HG03025 (cell line): ENCODE measurements around the gene TNK1.

Experiments used
- ATAC-seq: cut with Tn5 transposase; IDR thresholded peaks from one replicate; pipeline ENCODE4 v1.9.1; 2021; ENCODE audit warnings: mild to moderate bottlenecking, moderate library complexity; ENCODE audit not compliant: unreplicated experiment, low FRiP score

TNK1 gene

DNA sequence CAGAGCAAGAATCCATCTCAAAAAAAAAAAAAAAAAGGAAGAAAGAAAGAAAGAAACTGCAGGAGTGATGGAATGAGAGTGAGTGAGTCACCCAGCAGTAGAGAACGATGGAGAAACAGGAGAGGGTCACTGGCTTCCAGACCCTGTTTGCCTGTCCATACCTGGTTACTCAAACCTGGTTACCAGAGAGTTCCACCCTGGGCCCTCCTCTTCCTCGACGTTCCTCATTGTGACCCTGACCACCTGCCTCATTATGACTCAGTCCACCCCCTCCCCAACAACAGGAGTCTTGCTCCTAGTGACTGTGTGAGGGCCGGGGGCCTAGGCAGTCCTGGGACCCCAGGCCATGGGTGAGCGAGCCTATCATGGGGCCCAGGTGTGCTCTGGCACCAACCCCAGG, 47.7 kb downstream of the TNK1 start, which contains the start of gene SPEM3:
Gene SPEM3 (plus strand): TSS at position 301 of the 400 bp plus-strand sequence. CDS start 46 bp downstream, at position 347.
- no peak for ATAC-seq

DNA sequence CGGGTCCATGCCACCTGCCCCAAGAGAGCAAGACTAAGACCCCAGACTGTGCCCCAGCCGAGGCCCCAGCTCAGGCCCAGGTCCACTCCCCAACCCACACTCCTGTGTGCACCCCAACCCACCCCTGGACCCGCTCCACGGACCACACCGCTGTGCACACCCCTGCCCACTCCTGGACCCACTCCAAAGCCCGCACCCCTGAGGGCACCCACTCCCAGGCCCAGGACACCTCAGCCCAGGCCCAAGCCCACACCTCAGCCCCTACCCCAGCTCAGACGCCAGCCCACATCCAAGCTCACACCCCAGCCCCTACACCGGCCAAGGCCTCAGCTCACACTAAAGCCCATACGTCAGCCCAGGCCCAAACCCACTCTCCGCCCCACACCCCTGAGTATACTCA, 48.8 kb downstream of the TNK1 start:
- no peak for ATAC-seq

DNA sequence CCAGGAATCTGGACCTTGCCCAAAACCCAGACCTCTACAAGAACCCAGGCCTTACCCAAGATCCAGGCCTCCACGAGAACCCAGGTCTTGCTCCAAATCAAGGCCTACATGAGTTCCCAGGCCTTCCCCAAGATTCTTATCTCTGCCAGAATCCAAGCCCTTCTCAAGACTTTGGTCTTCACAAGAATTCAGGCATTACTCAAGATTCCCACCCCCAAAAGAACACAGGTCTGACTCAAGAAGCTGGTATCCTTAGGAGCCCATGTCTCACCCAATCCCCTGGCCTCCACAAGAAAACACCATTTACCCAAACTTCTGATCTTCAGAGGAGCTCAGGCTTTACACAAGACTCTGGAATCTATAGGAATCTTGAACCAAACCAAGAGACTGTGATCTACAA, 50.3 kb downstream of the TNK1 start:
- no peak for ATAC-seq

DNA sequence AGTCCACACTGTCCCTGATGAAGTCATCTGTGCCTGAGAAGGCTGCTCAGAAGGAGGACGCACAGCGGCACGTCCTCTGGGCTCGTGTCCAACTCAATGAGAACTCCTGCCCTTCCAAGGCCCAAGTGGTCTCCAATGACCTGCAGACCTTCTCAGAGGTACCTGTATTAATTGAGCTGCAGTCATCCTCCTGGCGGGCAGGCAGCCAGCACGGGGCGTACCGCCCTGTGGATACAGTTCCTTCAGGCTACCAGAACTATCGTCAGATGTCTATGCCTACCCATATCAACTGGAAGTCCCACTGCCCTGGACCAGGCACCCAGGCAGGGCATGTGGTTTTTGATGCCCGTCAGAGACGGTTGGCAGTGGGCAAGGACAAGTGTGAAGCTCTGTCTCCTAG, 51.4 kb downstream of the TNK1 start:
- ATAC-seq, result no peak

DNA sequence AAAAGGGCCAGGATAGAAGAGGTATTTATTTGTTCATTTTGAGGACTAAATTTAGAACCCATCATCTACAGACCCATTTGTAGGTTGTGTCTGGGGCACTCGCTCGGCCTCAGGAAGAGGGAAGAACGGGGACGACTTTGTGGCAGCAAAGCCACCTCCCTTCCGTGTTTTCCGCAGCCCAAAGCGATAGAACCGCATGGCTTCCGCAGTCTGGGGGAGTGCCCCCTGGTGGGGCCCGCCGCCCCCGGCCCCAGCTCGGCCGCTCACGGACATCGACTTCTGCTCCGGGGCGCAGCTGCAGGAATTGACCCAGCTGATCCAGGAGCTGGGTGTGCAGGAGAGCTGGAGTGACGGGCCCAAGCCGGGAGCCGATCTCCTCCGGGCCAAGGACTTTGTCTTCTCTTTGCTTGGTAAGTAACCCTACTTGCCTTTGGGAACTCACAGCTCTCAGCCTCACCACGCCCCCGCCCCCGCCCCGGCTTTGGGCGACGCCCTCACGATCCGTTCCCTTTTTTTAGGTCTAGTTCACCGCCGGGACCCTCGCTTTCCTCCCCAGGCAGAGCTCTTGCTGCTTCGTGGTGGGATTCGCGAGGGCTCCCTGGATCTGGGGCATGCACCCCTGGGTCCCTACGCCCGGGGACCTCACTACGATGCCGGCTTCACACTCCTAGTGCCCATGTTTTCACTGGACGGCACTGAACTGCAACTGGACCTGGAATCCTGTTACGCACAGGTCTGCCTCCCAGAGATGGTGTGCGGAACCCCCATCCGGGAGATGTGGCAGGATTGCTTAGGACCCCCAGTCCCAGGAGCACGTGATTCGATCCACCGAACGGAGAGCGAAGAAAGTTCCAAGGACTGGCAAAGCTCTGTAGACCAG, 55.0 kb downstream of the TNK1 start:
- peak; percentile 30 for ATAC-seq

DNA sequence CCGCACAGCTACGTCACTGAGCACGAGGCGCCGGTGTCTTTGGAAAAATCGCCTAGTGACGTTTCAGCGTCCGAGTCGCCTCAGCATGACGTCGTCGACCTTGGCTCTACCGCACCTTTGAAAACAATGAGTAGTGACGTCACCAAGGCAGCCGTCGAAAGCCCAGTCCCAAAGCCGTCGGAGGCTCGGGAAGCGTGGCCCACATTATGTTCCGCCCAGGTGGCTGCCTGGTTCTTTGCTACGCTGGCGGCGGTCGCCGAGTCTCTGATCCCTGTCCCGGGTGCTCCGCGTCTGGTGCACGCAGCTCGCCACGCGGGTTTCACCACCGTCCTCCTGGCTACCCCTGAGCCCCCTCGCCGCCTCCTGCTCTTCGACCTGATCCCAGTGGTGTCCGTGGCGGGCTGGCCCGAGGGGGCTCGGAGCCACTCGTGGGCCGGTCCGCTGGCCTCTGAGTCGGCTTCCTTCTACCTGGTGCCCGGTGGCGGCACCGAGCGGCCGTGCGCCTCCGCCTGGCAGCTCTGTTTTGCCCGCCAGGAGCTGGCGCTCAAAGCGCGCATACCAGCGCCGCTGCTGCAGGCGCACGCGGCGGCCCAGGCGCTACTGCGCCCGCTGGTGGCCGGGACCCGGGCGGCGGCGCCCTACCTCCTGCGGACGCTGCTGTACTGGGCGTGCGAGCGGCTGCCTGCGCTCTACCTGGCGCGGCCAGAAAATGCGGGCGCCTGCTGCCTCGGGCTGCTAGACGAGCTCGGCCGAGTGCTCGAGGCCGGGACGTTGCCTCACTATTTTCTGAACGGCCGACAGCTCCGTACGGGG, 55.9 kb downstream of the TNK1 start:
- no peak for ATAC-seq

DNA sequence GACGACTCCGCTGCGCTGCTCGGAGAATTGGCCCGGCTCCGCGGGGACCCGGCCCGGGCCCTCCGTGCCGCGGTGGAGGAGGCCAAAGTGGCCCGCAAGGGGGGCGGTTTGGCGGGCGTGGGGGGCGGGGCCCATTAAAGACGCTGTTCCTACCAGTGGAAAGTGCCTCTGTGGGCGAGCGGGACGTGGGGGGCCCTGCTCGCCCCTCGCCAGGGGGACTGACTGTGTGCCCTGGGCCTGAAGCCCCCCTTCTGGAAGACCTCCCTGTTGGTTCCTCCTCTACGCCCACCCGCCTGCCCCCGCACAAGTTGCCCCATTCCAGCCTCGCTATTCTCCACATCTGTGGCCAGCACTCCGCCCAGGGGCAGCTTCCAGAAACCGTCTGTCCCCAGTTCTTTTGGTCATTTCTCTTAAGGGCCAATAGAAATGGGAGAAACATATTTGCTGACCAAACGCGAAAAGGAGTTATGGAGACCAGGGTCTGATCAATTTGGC, 56.5 kb downstream of the TNK1 start:
- no peak for ATAC-seq

DNA sequence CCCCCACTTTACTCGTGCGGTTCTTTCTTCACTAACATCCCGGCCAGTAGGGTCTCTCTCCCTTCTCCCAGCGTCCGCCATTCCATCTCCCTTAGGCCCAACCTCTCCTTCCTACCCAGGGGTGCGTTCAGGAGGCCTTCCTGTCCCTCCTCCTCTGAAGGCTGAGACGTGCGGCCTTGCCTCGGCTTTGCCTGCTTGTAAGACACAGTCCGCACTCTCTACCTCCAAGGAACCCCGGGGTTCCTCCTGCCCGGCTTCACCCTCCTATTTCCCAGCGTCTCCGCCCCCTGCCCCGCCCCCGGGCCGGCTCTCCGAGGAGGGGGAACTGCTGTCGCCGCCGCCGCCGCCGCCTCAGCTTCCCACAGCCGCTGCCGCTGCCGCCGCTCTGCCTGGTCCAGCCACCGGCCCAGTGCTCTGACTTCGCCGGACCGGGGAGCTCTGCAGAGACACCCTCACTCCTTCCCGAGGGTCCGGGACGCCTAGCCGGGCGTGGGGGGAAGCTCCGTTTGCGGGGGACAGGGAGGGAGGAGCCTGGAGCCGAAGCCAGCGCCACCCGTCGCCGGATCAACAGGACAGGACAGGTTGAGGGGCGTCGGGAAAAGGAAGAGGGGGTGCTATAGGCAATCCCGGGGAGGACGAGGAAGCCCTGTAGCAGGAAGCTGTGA, 57.2 kb downstream of the TNK1 start:
- no peak for ATAC-seq

DNA sequence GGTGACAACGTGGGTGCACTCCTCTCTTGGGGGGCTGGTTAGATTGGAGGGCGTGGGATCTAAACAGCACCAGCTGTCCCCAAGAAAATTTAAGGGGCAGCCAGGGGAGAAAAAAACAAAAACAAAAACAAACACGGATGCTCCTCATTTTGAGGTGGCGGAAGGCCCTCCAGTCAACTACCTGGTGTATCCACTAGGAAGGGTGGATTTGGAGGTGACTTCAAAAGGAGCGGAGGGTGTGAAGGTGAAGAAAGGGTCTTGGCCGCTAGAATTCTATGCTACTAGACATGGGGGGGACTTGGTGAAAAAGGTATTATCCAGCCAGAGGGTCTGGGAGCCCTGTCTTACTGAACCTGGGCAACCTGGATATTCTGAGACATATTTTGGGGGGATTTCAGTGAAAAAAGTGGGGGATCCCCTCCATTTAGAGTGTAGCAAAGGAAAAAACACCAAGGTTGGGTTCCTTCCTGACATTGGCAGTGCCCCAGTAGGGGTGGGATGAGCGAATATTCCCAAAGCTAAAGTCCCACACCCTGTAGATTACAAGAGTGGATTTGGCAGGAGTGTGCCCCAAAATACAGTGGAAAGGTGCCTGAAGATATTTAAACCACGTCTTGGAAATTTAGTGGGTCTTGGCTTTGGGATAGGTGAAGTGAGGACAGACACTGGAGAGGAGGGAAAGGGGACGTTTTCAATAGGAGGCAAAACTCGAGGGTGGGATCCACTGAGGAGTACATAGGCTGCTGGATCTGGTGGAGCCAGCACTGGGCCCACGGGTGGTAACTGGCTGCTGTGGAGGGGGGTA, 58.0 kb downstream of the TNK1 start:
- ATAC-seq, result no peak
